Suprapubic skin (tissue), 3 donors: ENCODE measurements around the gene ATXN1.

Experiments
- CTCF ChIP-seq, 2 donors: fragments of 200-600 bp in 1 of 2; fragments of 450-650 bp in 1 of 2; sonication (generic) in 1 of 2; IDR thresholded peaks; one replicate each; pipeline ENCODE4 v1.5.1; 2016 to 2019; ENCODE audit warnings: antibody characterized with exemption in 2 of 2, mild to moderate bottlenecking in 1 of 2, moderate library complexity in 1 of 2
- POLR2A ChIP-seq, 2 donors: fragments of 450-650 bp; IDR thresholded peaks; one replicate each; pipeline ENCODE4 v1.6.1; 2017; ENCODE audit warnings: antibody characterized with exemption in 2 of 2, mild to moderate bottlenecking in 2 of 2, moderate library complexity in 2 of 2

DNA sequence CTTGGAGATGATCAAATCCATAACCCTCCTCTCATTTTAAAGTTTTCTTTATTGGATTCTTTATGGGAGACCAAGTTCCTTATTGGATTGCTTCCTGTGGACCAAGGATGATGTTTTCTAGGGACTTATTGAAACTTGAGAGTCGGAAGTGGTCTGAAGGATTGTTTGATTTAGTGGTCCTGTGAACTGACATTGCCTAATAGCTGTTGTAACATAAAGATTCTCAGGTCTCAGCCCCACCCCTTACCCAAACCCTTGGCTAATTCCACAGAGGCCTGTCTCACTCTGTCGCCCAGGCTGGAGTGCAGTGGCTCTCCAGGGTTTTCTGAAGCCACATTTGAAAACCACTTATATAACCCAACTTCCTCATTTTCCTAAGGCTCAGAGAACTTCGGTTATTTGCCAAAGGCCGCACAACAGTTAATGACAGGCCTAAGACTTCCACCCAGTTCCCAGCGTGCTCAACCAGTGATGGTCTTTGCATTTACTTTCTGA is 77.0 kb downstream of the ATXN1 start:
- TF ChIP-seq CTCF (IDR thresholded peaks at IDR 0.05) (no peak), POLR2A (IDR thresholded peaks at IDR 0.05) (no peak)
